Right lobe of liver (tissue), 6 donors: ENCODE results near the gene SLC22A25. TPM values are rescaled to one million over a fixed set of nuclear protein-coding genes. Genes with fewer than 3 reads are reported as not detected.
"Not testable (repeated sequence)": the region's sequence is repeated elsewhere in the genome, so short reads cannot be mapped to it uniquely, and the experiment has no call there.

Experiments
- ATAC-seq, 4 donors: fragments of 200-7000 bp; cut with Tn5 transposase; one replicate each; pipeline ENCODE4 v1.9.1; 2020; ENCODE audit warnings: mild to moderate bottlenecking in 4 of 4, moderate library complexity in 4 of 4
- DNase-seq, 3 donors: peaks; one replicate each; pipeline ENCODE4 v3.0.0-alpha.2; 2020
- H3K27ac ChIP-seq, 3 donors: fragments of 200-600 bp; one replicate each; pipeline ENCODE4 v1.8.0; 2022
- H3K27me3 ChIP-seq, 2 donors: fragments of 200-600 bp; one replicate each; pipeline ENCODE4 v1.8.0; 2022
- H3K36me3 ChIP-seq, 4 donors: fragments of 200-600 bp; sonication (generic) in 1 of 4; one replicate each; pipeline versions ENCODE4 v1.5.1 to v1.8.0; 2017 to 2022; ENCODE audit warnings: control low read depth in 1 of 4
- H3K4me1 ChIP-seq, 4 donors: fragments of 200-600 bp; sonication (generic) in 1 of 4; one replicate each; pipeline versions ENCODE4 v1.5.1 to v1.8.0; 2017 to 2022; ENCODE audit warnings: control low read depth in 1 of 4
- H3K4me3 ChIP-seq, 3 donors: fragments of 200-600 bp; one replicate each; pipeline ENCODE4 v1.8.0; 2022
- H3K9me3 ChIP-seq, 4 donors: fragments of 200-600 bp; sonication (generic) in 1 of 4; one replicate each; pipeline versions ENCODE4 v1.5.1 to v1.8.0; 2017 to 2022; ENCODE audit warnings: control low read depth in 1 of 4
- POLR2A ChIP-seq: fragments of 450-650 bp; IDR thresholded peaks from one replicate; pipeline ENCODE4 v1.6.1; 2017; ENCODE audit warnings: antibody characterized with exemption, mild to moderate bottlenecking
- WGBS: methylation state at CpG from one replicate; pipeline ENCODE4 v1.1.6; 2018; ENCODE audit warnings: low coverage, low lambda C conversion rate; ENCODE audit not compliant: insufficient coverage; ENCODE audit errors: missing lambda C conversion rate; 5-methylcytosine and 5-hydroxymethylcytosine counted together
- intact Hi-C, 2 donors: fragments of 100-400 bp; cut with DNase I; formaldehyde crosslinking; loops; one replicate each; pipeline versions ENCODE4 v1.11.2 to v1.14.1; 2022
- total RNA-seq, 6 experiments: library from RNA; depleted of rRNA in 2 of 6; stranded (reverse); fragments of >200 nt in 2 of 6; fragmentation: NEBNext Ultra II Directional in 3 of 6; extraction: Animal tissue kit (Norgen Biotek cat#: 25700) in 3 of 6; gene quantifications; one replicate each; pipeline versions ENCODE4 v1.1.0 to v1.2.4, GENCODE V29; 2016 to 2023
- TF ChIP-seq, protein P1 (sequence below), 4 donors: fragments of 200-600 bp in 3 of 4; fragments of 450-650 bp in 1 of 4; IDR thresholded peaks; one replicate each; pipeline versions ENCODE4 v1.5.1 to v1.8.0; 2016 to 2022; ENCODE audit warnings: antibody characterized with exemption in 4 of 4, mild to moderate bottlenecking in 2 of 4
- donor health status: DM: no; HTN: yes; CAD: no.
- donor health status: DM: no; HTN: no; CAD: no.
- donor health status: DM: no; HTN: no; CAD: no.
- donor health status: DM: no; HTN: yes; CAD: no.
- donor health status: DM: no; HTN: yes; CAD: no.

Gene SLC22A25
- total RNA-seq, 6 experiments from 2014 or later: 9.0 to 39.0 (median 14.7) TPM

DNA sequence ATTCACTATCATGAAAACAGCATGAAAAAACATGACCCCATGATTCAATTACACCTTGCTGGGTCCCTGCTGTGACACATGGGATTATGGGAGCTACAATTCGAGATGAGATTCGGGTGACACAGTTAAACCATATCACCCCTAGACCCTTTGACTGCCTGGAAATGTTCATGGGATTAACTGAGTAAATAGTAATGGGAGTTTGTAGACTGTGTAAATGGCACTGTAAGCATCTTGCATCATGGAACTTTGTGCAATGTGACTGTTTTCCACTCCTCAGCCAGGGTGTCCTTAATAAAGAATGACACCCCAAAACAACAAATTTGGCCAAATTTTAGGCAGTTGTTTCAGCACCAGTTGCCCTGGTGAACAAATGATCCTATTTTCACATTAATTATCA is 7.9 kb upstream of the SLC22A25 start:
- DNase-seq (peak in 1 of 3 donors; percentile 55), ATAC-seq (peak; percentile 45 to 69 (median 61))
- Histone ChIP-seq H3K4me1 (peaks cover 0 to 51% (median 20%) of the 10 kb centered on the region in 4 donors), H3K9me3 (no peaks in the 10 kb centered on the region), H3K27me3 (no peaks in the 10 kb centered on the region), H3K27ac (peak overlapping the region; percentile 63 to 96 (median 86)), H3K4me3 (no peak overlapping the region), H3K36me3 (no peaks in the 10 kb centered on the region)
- TF ChIP-seq POLR2A: no peak
- TF ChIP-seq, protein P1, sequence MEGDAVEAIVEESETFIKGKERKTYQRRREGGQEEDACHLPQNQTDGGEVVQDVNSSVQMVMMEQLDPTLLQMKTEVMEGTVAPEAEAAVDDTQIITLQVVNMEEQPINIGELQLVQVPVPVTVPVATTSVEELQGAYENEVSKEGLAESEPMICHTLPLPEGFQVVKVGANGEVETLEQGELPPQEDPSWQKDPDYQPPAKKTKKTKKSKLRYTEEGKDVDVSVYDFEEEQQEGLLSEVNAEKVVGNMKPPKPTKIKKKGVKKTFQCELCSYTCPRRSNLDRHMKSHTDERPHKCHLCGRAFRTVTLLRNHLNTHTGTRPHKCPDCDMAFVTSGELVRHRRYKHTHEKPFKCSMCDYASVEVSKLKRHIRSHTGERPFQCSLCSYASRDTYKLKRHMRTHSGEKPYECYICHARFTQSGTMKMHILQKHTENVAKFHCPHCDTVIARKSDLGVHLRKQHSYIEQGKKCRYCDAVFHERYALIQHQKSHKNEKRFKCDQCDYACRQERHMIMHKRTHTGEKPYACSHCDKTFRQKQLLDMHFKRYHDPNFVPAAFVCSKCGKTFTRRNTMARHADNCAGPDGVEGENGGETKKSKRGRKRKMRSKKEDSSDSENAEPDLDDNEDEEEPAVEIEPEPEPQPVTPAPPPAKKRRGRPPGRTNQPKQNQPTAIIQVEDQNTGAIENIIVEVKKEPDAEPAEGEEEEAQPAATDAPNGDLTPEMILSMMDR (IDR thresholded peaks at IDR 0.05): no peak
- WGBS: 15% methylated on average over 2 of the region's 2 CpGs
- intact Hi-C loops: no loop called here

DNA sequence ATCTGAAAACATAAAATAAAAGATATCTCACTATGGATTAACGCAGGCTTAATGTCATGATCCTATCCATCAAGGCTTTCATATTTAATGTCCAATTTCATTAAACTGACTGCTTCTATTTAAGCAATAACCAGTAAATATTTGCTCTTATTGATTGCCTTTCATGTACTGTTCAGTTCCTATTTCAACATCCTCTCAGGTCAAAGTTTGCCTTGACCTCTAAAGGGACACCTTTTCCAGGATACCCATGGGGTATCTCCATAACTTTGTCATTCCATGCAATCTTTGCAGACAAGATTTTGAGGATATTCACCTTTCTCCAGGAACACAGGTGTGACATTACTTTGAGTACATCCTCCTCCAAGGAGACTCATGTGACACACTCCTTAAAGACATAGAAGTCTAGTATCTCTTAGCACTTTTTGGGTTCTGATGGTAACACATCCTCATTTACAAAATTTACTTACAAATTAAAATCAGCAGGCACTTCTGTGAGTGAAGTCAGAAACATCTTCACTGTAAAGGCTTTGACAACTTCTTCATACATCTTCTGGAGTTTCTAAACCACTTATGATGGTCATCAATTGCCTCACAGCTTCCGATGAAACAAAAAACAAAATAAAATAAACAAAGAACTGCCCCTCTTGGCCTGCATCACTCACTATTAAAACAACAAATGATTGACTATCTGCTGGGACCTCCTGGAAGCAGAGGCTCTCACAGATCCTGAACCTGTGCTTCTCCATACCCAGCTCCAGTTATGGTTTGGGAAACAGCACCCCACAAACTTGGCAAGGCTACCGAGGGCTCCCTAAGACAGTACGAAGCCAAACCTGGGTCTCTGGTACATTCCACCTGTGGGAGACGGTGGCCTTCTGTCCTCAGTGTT is 7.0 kb upstream of the SLC22A25 start:
- peak overlapping the region; percentile 63 to 96 (median 86) for H3K27ac ChIP-seq
- WGBS: 27% methylated on average over 5 of the region's 5 CpGs

GRCh38 chr11:63248966-63249365 is 5.6 kb upstream of the SLC22A25 start:
- no peaks in the 10 kb centered on the region for H3K27me3 ChIP-seq
- peak overlapping the region in 1 of 3 donors; percentile 5 for H3K4me3 ChIP-seq
- H3K4me1 ChIP-seq: peaks cover 0 to 53% (median 20%) of the 10 kb centered on the region in 4 donors
- no peak for TF ChIP-seq POLR2A
- TF ChIP-seq, protein P1 (IDR thresholded peaks at IDR 0.05): no peak
- no peak for DNase-seq
- H3K27ac ChIP-seq: peak overlapping the region in 2 of 3 donors; percentile 86 to 96
- WGBS: 31% methylated on average over 3 of the region's 3 CpGs
- no peak for ATAC-seq
- no peaks in the 10 kb centered on the region for H3K9me3 ChIP-seq
- H3K36me3 ChIP-seq: no peaks in the 10 kb centered on the region
- intact Hi-C loops: no loop called here

More for the DNA sequence above, 7.0 kb upstream of the SLC22A25 start:
- H3K9me3 ChIP-seq: no peaks in the 10 kb centered on the region
- TF ChIP-seq POLR2A: no peak
- TF ChIP-seq, protein P1 (IDR thresholded peaks at IDR 0.05): no peak
- intact Hi-C loops: no loop called here
- peaks cover 0 to 53% (median 20%) of the 10 kb centered on the region in 4 donors for H3K4me1 ChIP-seq
- peak overlapping the region in 1 of 3 donors; percentile 26 for H3K4me3 ChIP-seq
- peak; percentile 38 to 71 (median 56) for ATAC-seq
- DNase-seq: no peak
- H3K27me3 ChIP-seq: no peaks in the 10 kb centered on the region
- H3K36me3 ChIP-seq: no peaks in the 10 kb centered on the region

GRCh38 chr11:63247237-63248002 is 4.0 kb upstream of the SLC22A25 start:
- H3K9me3 ChIP-seq, H3K36me3 ChIP-seq, H3K27me3 ChIP-seq, intact Hi-C loops: not testable (repeated sequence)
- Histone ChIP-seq H3K27ac (peak overlapping the region; percentile 54 to 96 (median 86)), H3K4me3 (peak overlapping the region in 2 of 3 donors; percentile 61 to 77), H3K4me1 (peaks cover 0 to 46% (median 18%) of the 10 kb centered on the region in 4 donors)
- ATAC-seq (peak; percentile 36 to 54 (median 46)), DNase-seq (peak in 2 of 3 donors; percentile 68 to 70)
- WGBS: 18% methylated on average over 7 of the region's 7 CpGs
